ENCODE results near the gene IRX4. TPM values are rescaled to one million over a fixed set of nuclear protein-coding genes. Genes with fewer than 3 reads are reported as not detected.
A peak's percentile ranks its signal among the peaks of the same experiment; 100 is the strongest.

Gene IRX4
- total RNA-seq, 3 donors from 2014 or later, result not detected

DNA sequence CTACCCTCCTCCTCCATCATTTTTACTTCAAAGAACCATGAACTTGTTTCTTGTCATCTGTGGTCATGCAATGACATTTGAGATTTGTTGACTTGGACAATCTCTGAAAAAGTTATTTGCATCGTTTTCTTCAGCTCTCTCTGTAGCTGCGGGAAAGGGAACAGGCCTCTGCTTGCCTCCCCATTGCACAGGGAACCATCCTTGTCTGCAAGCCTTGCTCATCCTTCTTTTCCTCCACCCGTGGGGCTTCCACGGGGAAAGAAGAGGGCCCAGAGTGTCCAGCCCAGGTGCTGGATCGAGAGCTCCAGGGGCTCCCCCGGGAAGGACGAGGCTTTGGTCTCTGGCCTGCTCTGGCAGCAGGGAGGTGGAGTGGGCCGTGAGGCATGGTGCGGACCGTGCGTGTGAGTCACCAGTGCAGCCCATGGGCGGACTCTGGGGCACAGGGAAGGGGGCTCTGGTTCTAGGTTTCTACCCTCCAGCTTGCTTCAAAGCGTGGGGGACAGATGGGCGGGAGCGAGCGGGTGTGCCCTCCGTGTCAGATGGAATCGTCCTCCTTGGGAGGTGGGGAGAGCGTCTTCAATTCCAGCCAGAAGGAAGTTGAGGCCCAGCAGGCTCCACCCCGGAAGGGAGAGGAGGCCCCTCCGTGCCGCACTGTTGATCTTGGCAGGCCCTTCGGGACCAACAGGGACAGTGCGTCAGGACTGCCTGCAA is 6.0 kb upstream of the IRX4 start:
- H3K4me3 ChIP-seq, result no peak overlapping the region
- H3K4me1 ChIP-seq (ENCODE audit: low read depth), result peaks cover 3% of the 10 kb centered on the region
- intact Hi-C loops (cut with DNase I, micrococcal nuclease), result no loop called here
- no peak for DNase-seq
- ATAC-seq, result no peak
- TF ChIP-seq, protein P1, sequence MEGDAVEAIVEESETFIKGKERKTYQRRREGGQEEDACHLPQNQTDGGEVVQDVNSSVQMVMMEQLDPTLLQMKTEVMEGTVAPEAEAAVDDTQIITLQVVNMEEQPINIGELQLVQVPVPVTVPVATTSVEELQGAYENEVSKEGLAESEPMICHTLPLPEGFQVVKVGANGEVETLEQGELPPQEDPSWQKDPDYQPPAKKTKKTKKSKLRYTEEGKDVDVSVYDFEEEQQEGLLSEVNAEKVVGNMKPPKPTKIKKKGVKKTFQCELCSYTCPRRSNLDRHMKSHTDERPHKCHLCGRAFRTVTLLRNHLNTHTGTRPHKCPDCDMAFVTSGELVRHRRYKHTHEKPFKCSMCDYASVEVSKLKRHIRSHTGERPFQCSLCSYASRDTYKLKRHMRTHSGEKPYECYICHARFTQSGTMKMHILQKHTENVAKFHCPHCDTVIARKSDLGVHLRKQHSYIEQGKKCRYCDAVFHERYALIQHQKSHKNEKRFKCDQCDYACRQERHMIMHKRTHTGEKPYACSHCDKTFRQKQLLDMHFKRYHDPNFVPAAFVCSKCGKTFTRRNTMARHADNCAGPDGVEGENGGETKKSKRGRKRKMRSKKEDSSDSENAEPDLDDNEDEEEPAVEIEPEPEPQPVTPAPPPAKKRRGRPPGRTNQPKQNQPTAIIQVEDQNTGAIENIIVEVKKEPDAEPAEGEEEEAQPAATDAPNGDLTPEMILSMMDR (IDR thresholded peaks at IDR 0.05), result no peak
- no peaks in the 10 kb centered on the region for H3K36me3 ChIP-seq (ENCODE audit: low read depth)
- H3K9me3 ChIP-seq, result no peaks in the 10 kb centered on the region

- H3K4me1 ChIP-seq (ENCODE audit: low read depth), result peaks cover 6% of the 10 kb centered on the region
- H3K9me3 ChIP-seq, result no peaks in the 10 kb centered on the region
- H3K4me3 ChIP-seq, result no peak overlapping the region
- H3K36me3 ChIP-seq (ENCODE audit: low read depth), result no peaks in the 10 kb centered on the region
- intact Hi-C loops (cut with DNase I, micrococcal nuclease), result no loop called here
- TF ChIP-seq, protein P1 (IDR thresholded peaks at IDR 0.05), result no peak
- no peak for ATAC-seq
- DNase-seq, result no peak
Observed at GRCh38 chr5:1887588-1888360, 5.0 kb upstream of the IRX4 start.

DNA sequence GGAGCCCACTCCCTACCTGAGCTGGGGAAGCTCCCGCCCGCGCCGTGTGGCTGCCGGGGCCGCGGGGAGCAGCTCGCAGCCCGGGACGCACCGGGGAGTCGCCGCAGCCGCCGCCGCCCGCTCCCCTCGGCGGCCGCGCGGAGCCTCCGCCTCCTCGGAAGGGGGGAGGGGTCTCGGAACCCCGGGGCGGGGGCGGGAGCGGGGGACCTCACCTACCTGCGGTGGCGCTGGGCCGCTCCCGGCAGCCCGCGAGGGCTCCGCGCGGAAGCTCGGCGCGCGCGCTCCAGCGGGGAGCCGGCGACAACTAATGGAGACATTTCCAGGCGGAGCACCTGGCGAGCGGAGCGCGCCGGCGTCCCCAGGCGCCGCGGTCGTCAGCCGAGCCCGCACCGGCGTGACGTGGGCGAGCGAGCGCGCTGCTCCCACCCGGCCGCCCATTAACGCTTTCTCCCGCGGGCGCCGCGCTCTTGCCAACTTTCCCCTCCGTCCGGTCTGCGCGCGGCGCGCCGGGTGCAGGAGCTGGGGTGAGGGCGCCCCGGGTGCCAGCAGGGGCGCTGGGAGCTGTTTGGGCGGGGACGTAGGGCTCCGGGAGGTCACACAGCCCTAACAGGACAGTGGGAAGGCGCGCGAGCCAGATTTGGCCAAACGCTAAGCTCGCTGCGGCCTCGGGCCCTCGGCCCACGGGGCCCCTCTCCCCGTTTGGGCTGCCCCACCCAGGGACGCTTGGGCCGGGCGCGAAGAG is 4.3 kb upstream of the IRX4 start:
- ATAC-seq (no peak), DNase-seq (peak in 1 of 3 donors; percentile 37)
- intact Hi-C loops (cut with DNase I, micrococcal nuclease), result no loop called here
- Histone ChIP-seq H3K4me1 (ENCODE audit: low read depth) (peaks cover 13% of the 10 kb centered on the region), H3K4me3 (no peak overlapping the region), H3K9me3 (no peaks in the 10 kb centered on the region), H3K36me3 (ENCODE audit: low read depth) (no peaks in the 10 kb centered on the region)
- TF ChIP-seq, protein P1 (IDR thresholded peaks at IDR 0.05), result no peak

DNA sequence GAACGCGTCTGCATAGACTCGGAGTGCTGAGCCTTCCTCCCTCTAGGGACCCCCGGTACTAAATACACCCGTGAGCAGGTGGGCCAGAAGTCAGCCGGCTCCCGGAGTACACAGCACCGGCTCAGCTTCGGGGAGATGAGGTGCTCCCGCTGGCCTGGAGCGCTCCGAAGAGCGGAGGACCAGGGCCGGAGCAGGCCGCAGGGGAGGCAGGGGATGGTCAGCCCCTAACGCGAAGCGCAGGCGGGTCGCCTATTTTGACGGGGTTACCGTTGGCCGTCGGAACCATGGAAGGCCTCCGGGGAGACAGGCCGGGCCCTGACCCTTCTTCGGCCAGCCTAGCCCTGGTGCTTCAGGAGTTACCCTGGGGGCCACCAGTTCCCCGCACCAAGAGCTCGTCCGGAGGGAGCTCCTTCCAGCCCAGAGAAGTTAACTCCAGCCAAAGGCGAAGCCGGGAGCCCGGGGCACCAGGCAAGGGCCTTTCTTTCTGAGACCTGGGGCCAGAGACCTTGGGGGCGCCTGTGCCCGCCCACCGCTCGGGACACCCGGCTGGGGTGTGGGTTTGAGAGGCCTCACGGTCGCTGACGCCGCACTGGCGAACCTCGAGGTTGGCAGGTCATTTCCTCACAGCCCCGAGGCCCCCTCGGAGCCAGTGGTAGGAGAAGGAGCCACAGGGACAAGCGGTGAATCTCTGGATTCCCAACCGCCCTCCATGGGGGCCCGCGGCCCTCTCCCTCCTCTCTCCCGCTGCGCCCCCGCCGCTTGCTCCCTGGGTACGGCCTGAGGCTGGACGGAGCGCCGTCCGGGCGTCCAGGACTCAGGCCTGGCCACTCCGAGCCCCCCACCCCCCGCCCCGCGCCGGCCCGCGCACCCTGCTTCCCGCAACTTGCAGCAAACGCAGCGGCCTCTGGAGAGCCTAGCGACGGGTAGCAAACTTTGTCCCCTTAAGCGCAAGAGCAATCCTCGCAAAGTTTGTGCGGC is 3.4 kb upstream of the IRX4 start:
- peaks cover 14% of the 10 kb centered on the region for H3K4me1 ChIP-seq (ENCODE audit: low read depth)
- ATAC-seq, result no peak
- H3K9me3 ChIP-seq, result no peaks in the 10 kb centered on the region
- peak in 1 of 3 donors; percentile 30 for DNase-seq
- intact Hi-C loops (cut with DNase I, micrococcal nuclease), result no loop called here
- H3K4me3 ChIP-seq, result no peak overlapping the region
- TF ChIP-seq, protein P1 (IDR thresholded peaks at IDR 0.05), result no peak
- no peaks in the 10 kb centered on the region for H3K36me3 ChIP-seq (ENCODE audit: low read depth)

DNA sequence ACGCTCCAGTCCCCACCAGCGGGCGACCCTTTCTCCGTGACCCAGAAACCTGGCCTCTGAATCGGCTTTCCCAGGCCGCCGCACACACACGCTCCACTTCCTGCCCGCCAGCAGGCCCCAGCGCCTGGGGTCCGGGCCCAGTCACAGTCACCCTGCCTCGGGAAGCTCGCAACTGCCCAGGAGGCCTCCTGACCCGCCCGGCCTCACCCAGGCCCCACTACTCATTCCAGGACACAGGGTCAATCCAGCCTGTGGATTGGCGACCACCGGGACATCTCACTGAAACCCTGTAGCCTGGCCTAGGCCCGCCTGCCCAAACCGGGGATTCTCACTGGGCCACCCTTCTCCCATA is 2.7 kb upstream of the IRX4 start:
- no peaks in the 10 kb centered on the region for H3K9me3 ChIP-seq
- ATAC-seq (no peak), DNase-seq (no peak)
- TF ChIP-seq, protein P1 (IDR thresholded peaks at IDR 0.05), result no peak
- H3K4me3 ChIP-seq, result no peak overlapping the region
- intact Hi-C loops (cut with DNase I, micrococcal nuclease), result no loop called here
- no peaks in the 10 kb centered on the region for H3K36me3 ChIP-seq (ENCODE audit: low read depth)
- peaks cover 14% of the 10 kb centered on the region for H3K4me1 ChIP-seq (ENCODE audit: low read depth)

All from mucosa of descending colon (tissue), 3 donors.